Endodermal cell (in vitro differentiated cells): ENCODE measurements around the gene MYH8. TPM values are rescaled to one million over a fixed set of nuclear protein-coding genes. Genes with fewer than 3 reads are reported as not detected.

Source experiments
- DNase-seq: peaks from one replicate; pipeline ENCODE4 v3.0.0-alpha.2; 2017
- H3K27ac ChIP-seq: 2 replicates; pipeline ENCODE4 v1.5.1; 2013; ENCODE audit warnings: mild to moderate bottlenecking, low read depth, low read length, moderate library complexity
- H3K27me3 ChIP-seq: 2 replicates; pipeline ENCODE4 v1.6.1; 2013; ENCODE audit warnings: mild to moderate bottlenecking, low read length, moderate library complexity; ENCODE audit not compliant: insufficient read depth, control insufficient read depth, poor library complexity, severe bottlenecking
- H3K36me3 ChIP-seq: 2 replicates; pipeline ENCODE4 v1.7.0; 2013; ENCODE audit warnings: mild to moderate bottlenecking, low read length, moderate library complexity; ENCODE audit not compliant: control insufficient read depth, insufficient read depth
- H3K4me1 ChIP-seq: one replicate; pipeline ENCODE4 v1.7.0; 2013; ENCODE audit warnings: low read length; ENCODE audit not compliant: control insufficient read depth, insufficient read depth
- H3K4me3 ChIP-seq: 2 replicates; pipeline ENCODE4 v1.5.1; 2013; ENCODE audit warnings: mild to moderate bottlenecking, low read length, moderate library complexity
- H3K9ac ChIP-seq: 2 replicates; pipeline ENCODE4 v1.6.1; 2013; ENCODE audit warnings: mild to moderate bottlenecking, low read length, moderate library complexity; ENCODE audit not compliant: poor library complexity, severe bottlenecking; ENCODE audit errors: extremely low read depth
- H3K9me3 ChIP-seq: 2 replicates; pipeline ENCODE4 v1.6.1; 2013; ENCODE audit warnings: mild to moderate bottlenecking, low read length, moderate library complexity; ENCODE audit not compliant: control insufficient read depth
- H3K27ac Mint-ChIP-seq: 2 replicates; pipeline ENCODE4 v1.8.0; 2020; ENCODE audit warnings: mixed read lengths
- H3K27me3 Mint-ChIP-seq: 2 replicates; pipeline ENCODE4 v1.8.0; 2021; ENCODE audit warnings: mild to moderate bottlenecking, mixed read lengths; ENCODE audit not compliant: insufficient read depth
- H3K36me3 Mint-ChIP-seq: 2 replicates; pipeline ENCODE4 v1.8.0; 2020; ENCODE audit warnings: low read depth, mixed read lengths
- H3K4me1 Mint-ChIP-seq: 2 replicates; pipeline ENCODE4 v1.8.0; 2020; ENCODE audit warnings: mixed read lengths
- H3K4me3 Mint-ChIP-seq: 2 replicates; pipeline ENCODE4 v1.8.0; 2020; ENCODE audit warnings: mild to moderate bottlenecking, moderate library complexity, mixed read lengths
- H3K9me3 Mint-ChIP-seq: 2 replicates; pipeline ENCODE4 v1.8.0; 2020; ENCODE audit warnings: mild to moderate bottlenecking, mixed read lengths
- CTCF ChIP-seq: fragments of 200-600 bp; sonication (generic); conservative IDR thresholded peaks from 2 replicates; pipeline ENCODE4 v1.5.0; 2021; ENCODE audit warnings: antibody characterized with exemption, mild to moderate bottlenecking
- WGBS, 2 experiments: methylation state at CpG; one replicate each; pipeline versions ENCODE4 v1.1.5 to v1.1.7; 2013; ENCODE audit warnings: missing lambda C conversion rate in 2 of 2, mixed read lengths in 1 of 2; ENCODE audit not compliant: insufficient coverage in 1 of 2, insufficient read length in 1 of 2; 5-methylcytosine and 5-hydroxymethylcytosine counted together
- total RNA-seq, 2 donors: library from RNA; stranded (reverse); fragmentation: NEBNext Ultra II Directional in 1 of 2; extraction: Animal tissue kit (Norgen Biotek cat#: 25700) in 1 of 2; gene quantifications; 2 replicates in 1 of 2; 3 replicates in 1 of 2; pipeline ENCODE4 v1.2.1, GENCODE V29; 2021

MYH8 gene
- total RNA-seq, 2 donors from 2014 or later = not detected

DNA sequence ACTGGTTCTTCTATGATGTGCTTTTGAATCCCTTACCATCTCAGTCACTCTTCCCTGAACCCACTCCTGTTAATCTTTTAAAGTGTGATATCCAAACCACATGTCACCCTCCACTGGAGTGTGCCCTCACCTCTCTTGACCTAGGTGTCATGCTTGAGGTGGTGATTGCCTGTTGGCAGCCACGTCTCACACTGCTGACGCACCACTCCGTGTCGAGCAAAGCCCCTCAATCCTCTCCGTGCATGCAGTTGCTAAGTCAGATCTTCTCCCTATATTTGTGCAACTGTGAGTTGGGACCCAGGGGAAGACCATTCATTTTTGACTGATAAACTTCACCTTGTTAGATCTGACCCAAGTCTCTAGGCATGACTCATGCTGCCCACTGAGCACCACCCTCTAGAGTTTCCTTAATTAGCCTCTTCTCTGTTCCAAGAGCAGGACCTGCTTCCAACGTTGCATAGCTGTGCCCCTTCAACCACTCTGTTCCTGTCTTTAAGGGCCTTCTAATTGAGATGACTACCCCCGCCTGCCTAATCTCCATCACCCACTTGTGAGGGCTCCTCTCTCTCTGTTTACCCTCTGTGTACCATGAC lies 51.6 kb downstream of the MYH8 start:
- Histone ChIP-seq H3K9me3 (no peaks in the 10 kb centered on the region), H3K36me3 (no peaks in the 10 kb centered on the region), H3K4me3 (no peak overlapping the region), H3K27ac (no peak overlapping the region), H3K4me1 (no peaks in the 10 kb centered on the region), H3K27me3 (peaks cover 4% of the 10 kb centered on the region), H3K9ac (no peak overlapping the region)
- Mint-ChIP-seq H3K36me3 (no peaks in the 10 kb centered on the region), H3K27me3 (no peaks in the 10 kb centered on the region), H3K9me3 (no peaks in the 10 kb centered on the region), H3K4me1 (no peaks in the 10 kb centered on the region), H3K27ac (no peak overlapping the region), H3K4me3 (no peak overlapping the region)
- 87 to 93% methylated on average over 7 of the region's 7 CpGs for WGBS, 2 experiments
- no peak for DNase-seq
- TF ChIP-seq CTCF = no peak

GRCh38 chr17:10369239-10369638 lies 52.5 kb downstream of the MYH8 start:
- Histone ChIP-seq H3K27me3 (peaks cover 4% of the 10 kb centered on the region), H3K9ac (no peak overlapping the region), H3K27ac (no peak overlapping the region), H3K36me3 (no peaks in the 10 kb centered on the region), H3K4me3 (no peak overlapping the region), H3K9me3 (no peaks in the 10 kb centered on the region), H3K4me1 (no peaks in the 10 kb centered on the region)
- TF ChIP-seq CTCF = no peak
- no peak overlapping the region for H3K4me3 Mint-ChIP-seq
- H3K36me3 Mint-ChIP-seq = no peaks in the 10 kb centered on the region
- H3K27me3 Mint-ChIP-seq = no peaks in the 10 kb centered on the region
- H3K27ac Mint-ChIP-seq = no peak overlapping the region
- DNase-seq = no peak
- H3K4me1 Mint-ChIP-seq = no peaks in the 10 kb centered on the region
- H3K9me3 Mint-ChIP-seq = no peaks in the 10 kb centered on the region
- WGBS, 2 experiments = 100% methylated on average over 1 of the region's 1 CpG

- Mint-ChIP-seq H3K9me3 (no peaks in the 10 kb centered on the region), H3K4me3 (no peak overlapping the region), H3K36me3 (no peaks in the 10 kb centered on the region), H3K27ac (no peak overlapping the region), H3K4me1 (no peaks in the 10 kb centered on the region), H3K27me3 (no peaks in the 10 kb centered on the region)
- WGBS, 2 experiments = 96 to 100% methylated on average over 3 of the region's 3 CpGs
- DNase-seq = no peak
- Histone ChIP-seq H3K9ac (no peak overlapping the region), H3K9me3 (no peaks in the 10 kb centered on the region), H3K27me3 (peaks cover 4% of the 10 kb centered on the region), H3K27ac (no peak overlapping the region), H3K4me3 (no peak overlapping the region), H3K36me3 (no peaks in the 10 kb centered on the region), H3K4me1 (no peaks in the 10 kb centered on the region)
- no peak for TF ChIP-seq CTCF
These were observed 53.2 kb downstream of the MYH8 start for GRCh38 chr17:10368561-10368960.
